GM12875 (cell line): Measurements from ENCODE around the gene PIWIL1.

ENCODE experiments used
- H3K4me3 ChIP-seq: one replicate; pipeline ENCODE4 v1.5.1; 2011; ENCODE audit warnings: low read depth, low read length, control low read depth
- CTCF ChIP-seq: IDR thresholded peaks from 2 replicates; pipeline ENCODE4 v1.5.1; 2011; ENCODE audit warnings: low read depth, mild to moderate bottlenecking, control low read depth, inconsistent platforms, low read length, moderate library complexity, borderline replicate concordance; ENCODE audit not compliant: insufficient read depth

Gene PIWIL1

GRCh38 chr12:130335517-130336392, 1.9 kb upstream of the PIWIL1 start:
- no peak overlapping the region for H3K4me3 ChIP-seq
- peak; percentile 34; the same call in 1 of the 2 replicates for TF ChIP-seq CTCF

GRCh38 chr12:130336723-130337487, 782 bp upstream of the PIWIL1 start:
- no peak for TF ChIP-seq CTCF
- H3K4me3 ChIP-seq: no peak overlapping the region

DNA sequence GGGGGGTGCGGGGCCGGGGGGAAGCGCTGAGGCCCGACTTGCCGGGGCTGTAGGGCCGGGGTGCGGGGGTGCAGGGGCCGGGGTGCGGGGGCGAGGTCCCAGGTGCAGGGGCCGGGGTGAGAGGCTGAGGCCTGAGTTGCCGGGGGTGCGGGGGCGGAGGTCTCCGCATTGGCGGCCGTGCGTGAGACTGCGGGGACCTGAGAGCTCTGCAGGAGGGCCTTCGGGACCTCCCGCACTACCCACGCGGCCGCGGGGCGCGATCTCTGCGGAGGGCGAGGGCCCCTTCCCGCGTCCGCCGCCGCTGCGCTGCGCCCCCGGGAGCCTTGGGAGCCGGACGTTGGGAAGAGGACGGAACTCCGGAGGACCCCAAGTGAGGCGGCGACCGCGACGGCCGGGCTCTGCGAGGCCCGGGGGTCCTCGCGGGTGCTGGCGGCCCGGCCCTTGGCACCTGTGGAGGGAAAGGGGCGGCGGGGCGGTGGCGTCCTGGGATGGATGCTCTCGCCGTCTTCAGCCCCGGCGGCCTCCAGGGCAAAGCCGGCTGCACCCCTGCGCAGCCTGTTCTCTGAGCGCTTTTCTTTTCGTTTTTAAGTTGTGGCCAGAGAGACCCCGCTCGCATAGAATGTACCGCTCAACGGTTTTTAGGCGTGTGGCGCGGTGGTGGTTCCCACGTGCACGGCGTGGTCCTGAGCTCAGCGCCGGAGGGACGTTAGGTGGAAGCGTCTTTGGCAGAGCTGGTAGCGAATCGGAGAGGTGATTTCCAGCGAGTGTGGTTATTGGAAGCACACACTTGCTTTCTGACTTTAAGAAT, 1.3 kb downstream of the PIWIL1 start:
- TF ChIP-seq CTCF: no peak
- H3K4me3 ChIP-seq: no peak overlapping the region

DNA sequence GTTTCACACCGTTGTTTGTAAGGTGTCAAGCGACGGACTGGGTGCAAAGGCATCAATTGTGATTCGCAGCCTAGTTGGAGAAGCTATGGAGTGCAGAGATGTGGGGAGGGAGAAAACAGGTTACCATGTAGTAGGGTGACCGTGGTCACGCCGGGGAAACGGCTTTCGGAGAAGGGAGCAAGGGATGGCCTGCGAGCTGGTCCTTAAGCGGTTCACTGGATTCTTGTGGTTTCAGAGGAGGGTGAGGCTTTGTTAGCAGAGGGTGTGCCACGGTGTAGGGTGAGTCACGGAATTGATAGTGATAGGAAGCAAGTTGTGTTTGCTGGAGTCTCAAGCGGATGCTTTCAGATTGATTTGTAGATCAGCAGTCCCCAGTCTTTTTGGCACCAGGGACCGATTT, 2.3 kb downstream of the PIWIL1 start:
- H3K4me3 ChIP-seq: no peak overlapping the region
- TF ChIP-seq CTCF: no peak

- H3K4me3 ChIP-seq: no peak overlapping the region
- no peak for TF ChIP-seq CTCF
Measured at GRCh38 chr12:130342442-130342841, 4.8 kb downstream of the PIWIL1 start.

- H3K4me3 ChIP-seq: no peak overlapping the region
- TF ChIP-seq CTCF: no peak
Measured at GRCh38 chr12:130342842-130343241, 5.2 kb downstream of the PIWIL1 start.
